ENCODE data around the gene TNNI3K.

DNA sequence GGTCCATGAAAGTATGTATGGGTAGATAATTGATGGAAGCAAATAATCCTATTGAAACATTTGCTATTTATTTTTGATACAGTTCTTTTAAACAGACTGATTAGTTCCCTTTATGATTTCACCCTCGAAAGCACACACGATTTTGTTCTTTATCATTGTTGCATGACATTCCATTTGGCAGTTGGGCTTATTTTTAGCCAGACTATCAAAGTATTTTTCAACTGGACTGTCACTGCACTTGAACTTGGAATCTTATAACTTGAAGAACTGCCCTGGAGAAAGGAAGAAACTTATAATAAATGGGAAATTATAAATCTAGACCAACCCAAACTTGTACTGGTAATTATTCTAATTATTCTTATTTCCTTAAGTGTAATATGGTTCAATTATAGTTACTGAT is at the start of gene TNNI3K:
- TF ChIP-seq EGR1 (IDR thresholded peaks at IDR 0.05; ENCODE audit: borderline replicate concordance, low read depth, low read length): no peak
- TF ChIP-seq, protein P1, sequence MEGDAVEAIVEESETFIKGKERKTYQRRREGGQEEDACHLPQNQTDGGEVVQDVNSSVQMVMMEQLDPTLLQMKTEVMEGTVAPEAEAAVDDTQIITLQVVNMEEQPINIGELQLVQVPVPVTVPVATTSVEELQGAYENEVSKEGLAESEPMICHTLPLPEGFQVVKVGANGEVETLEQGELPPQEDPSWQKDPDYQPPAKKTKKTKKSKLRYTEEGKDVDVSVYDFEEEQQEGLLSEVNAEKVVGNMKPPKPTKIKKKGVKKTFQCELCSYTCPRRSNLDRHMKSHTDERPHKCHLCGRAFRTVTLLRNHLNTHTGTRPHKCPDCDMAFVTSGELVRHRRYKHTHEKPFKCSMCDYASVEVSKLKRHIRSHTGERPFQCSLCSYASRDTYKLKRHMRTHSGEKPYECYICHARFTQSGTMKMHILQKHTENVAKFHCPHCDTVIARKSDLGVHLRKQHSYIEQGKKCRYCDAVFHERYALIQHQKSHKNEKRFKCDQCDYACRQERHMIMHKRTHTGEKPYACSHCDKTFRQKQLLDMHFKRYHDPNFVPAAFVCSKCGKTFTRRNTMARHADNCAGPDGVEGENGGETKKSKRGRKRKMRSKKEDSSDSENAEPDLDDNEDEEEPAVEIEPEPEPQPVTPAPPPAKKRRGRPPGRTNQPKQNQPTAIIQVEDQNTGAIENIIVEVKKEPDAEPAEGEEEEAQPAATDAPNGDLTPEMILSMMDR (IDR thresholded peaks at IDR 0.05; ENCODE audit: control extremely low read depth in 1 of 3, insufficient read depth in 1 of 3, low read depth in 1 of 3, low read length in 3 of 3): no peak
- TF ChIP-seq GTF2F1 (IDR thresholded peaks at IDR 0.05; ENCODE audit: borderline replicate concordance, low read depth, low read length): no peak

Measured in H1 (cell line).